ENCODE measurements around the gene PNRC1. TPM values are rescaled to one million over a fixed set of nuclear protein-coding genes. Genes with fewer than 3 reads are reported as not detected.

Gene PNRC1
- total RNA-seq, 1 donor from 2014 or later = 289 TPM

- intact Hi-C loops (cut with DNase I) = loop anchor here (5.0 to 10.0 kb wide), 3 partner anchors 45 to 270 kb away; partner anchors contain the start of gene UBE2J1
- Histone ChIP-seq H3K4me1 (peaks cover 43% of the 10 kb centered on the region), H3K9me3 (no peaks in the 10 kb centered on the region), H3K4me3 (peak overlapping the region; percentile 64 to 100), H3K27me3 (no peaks in the 10 kb centered on the region), H3K36me3 (peaks cover 0 to 26% of the 10 kb centered on the region in 2 donors), H3K27ac (peak overlapping the region; percentile 100)
- TF ChIP-seq CTCF (IDR thresholded peaks at IDR 0.05) (no peak), POLR2A (IDR thresholded peaks at IDR 0.05) (no peak), POLR2AphosphoS5 (IDR thresholded peaks at IDR 0.05; ENCODE audit: insufficient read depth in 1 of 2, low read depth in 1 of 2) (no peak)
- DNase-seq (ENCODE audit: extremely low spot score in 2 of 2) = no peak
These were observed 1.9 kb downstream of the PNRC1 start for GRCh38 chr6:89082486-89082891.

GRCh38 chr6:89084542-89084941 lies 4.0 kb downstream of the PNRC1 start:
- Histone ChIP-seq H3K27ac (no peak overlapping the region), H3K9me3 (no peaks in the 10 kb centered on the region), H3K4me3 (peak overlapping the region in 1 of 2 donors; percentile 3), H3K36me3 (peaks cover 0 to 26% of the 10 kb centered on the region in 2 donors), H3K4me1 (peaks cover 43% of the 10 kb centered on the region), H3K27me3 (no peaks in the 10 kb centered on the region)
- no peak for DNase-seq (ENCODE audit: extremely low spot score in 2 of 2)
- TF ChIP-seq POLR2A (IDR thresholded peaks at IDR 0.05) (no peak), POLR2AphosphoS5 (IDR thresholded peaks at IDR 0.05; ENCODE audit: insufficient read depth in 1 of 2, low read depth in 1 of 2) (no peak), CTCF (IDR thresholded peaks at IDR 0.05) (no peak)
- intact Hi-C loops (cut with DNase I) = loop anchor here (5.0 to 10.0 kb wide), 3 partner anchors 47 to 268 kb away; partner anchors contain the start of gene UBE2J1

- no peak overlapping the region for H3K27ac ChIP-seq
- intact Hi-C loops (cut with DNase I) = loop anchor here (5.0 to 10.0 kb wide), 3 partner anchors 48 to 267 kb away; partner anchors contain the start of gene UBE2J1
- peaks cover 43% of the 10 kb centered on the region for H3K4me1 ChIP-seq
- H3K4me3 ChIP-seq = peak overlapping the region in 1 of 2 donors; percentile 3
- peaks cover 0 to 26% of the 10 kb centered on the region in 2 donors for H3K36me3 ChIP-seq
- no peak for DNase-seq (ENCODE audit: extremely low spot score in 2 of 2)
- no peaks in the 10 kb centered on the region for H3K9me3 ChIP-seq
- TF ChIP-seq CTCF (IDR thresholded peaks at IDR 0.05) = no peak
- H3K27me3 ChIP-seq = no peaks in the 10 kb centered on the region
These were observed 4.4 kb downstream of the PNRC1 start for GRCh38 chr6:89084954-89085353.

GRCh38 chr6:89085409-89086205 lies 5.1 kb downstream of the PNRC1 start:
- intact Hi-C loops (cut with DNase I) = loop anchor here (10.0 kb wide), 1 partner anchor 101 kb away; no protein-coding TSS in a partner anchor
- H3K36me3 ChIP-seq = peaks cover 0 to 26% of the 10 kb centered on the region in 2 donors
- H3K27me3 ChIP-seq = no peaks in the 10 kb centered on the region
- no peak for TF ChIP-seq POLR2A (IDR thresholded peaks at IDR 0.05)
- no peak for TF ChIP-seq POLR2AphosphoS5 (IDR thresholded peaks at IDR 0.05; ENCODE audit: insufficient read depth in 1 of 2, low read depth in 1 of 2)
- no peak for TF ChIP-seq CTCF (IDR thresholded peaks at IDR 0.05)
- no peaks in the 10 kb centered on the region for H3K9me3 ChIP-seq
- H3K27ac ChIP-seq = no peak overlapping the region
- DNase-seq (ENCODE audit: extremely low spot score in 2 of 2) = no peak
- no peak overlapping the region for H3K4me3 ChIP-seq
- peaks cover 43% of the 10 kb centered on the region for H3K4me1 ChIP-seq

GRCh38 chr6:89087881-89088280 lies 7.3 kb downstream of the PNRC1 start:
- intact Hi-C loops (cut with DNase I) = loop anchor here (10.0 kb wide), 1 partner anchor 103 kb away; no protein-coding TSS in a partner anchor
- Histone ChIP-seq H3K4me1 (peaks cover 42% of the 10 kb centered on the region), H3K27me3 (no peaks in the 10 kb centered on the region), H3K9me3 (no peaks in the 10 kb centered on the region), H3K36me3 (peaks cover 0 to 26% of the 10 kb centered on the region in 2 donors), H3K27ac (no peak overlapping the region), H3K4me3 (no peak overlapping the region)
- TF ChIP-seq POLR2AphosphoS5 (IDR thresholded peaks at IDR 0.05; ENCODE audit: insufficient read depth in 1 of 2, low read depth in 1 of 2) (no peak), CTCF (IDR thresholded peaks at IDR 0.05) (no peak), POLR2A (IDR thresholded peaks at IDR 0.05) (no peak)
- no peak for DNase-seq (ENCODE audit: extremely low spot score in 2 of 2)

Measured in vagina (tissue), 2 donors.